GM12892 (cell line): ENCODE results near the gene PVALEF.

Experiments
- POLR2A ChIP-seq: IDR thresholded peaks from 2 replicates; pipeline ENCODE4 v1.6.1; 2011; ENCODE audit warnings: low read depth, low read length, control low read depth
- TAF1 ChIP-seq: IDR thresholded peaks from 2 replicates; pipeline ENCODE4 v1.6.1; 2011; ENCODE audit warnings: low read depth, mild to moderate bottlenecking, control low read depth, low read length, borderline replicate concordance

GRCh38 chr17:81142301-81143199 is 22.8 kb upstream of the PVALEF start:
- no peak for TF ChIP-seq POLR2A
- no peak for TF ChIP-seq TAF1
